SK-N-SH treated with all-trans-retinoic acid at 6 μM for 48 hours (cell line): ENCODE results near the gene FAM43B.

Experiments used
- ARNTL ChIP-seq: fragments of 450-650 bp; formaldehyde crosslinking; IDR thresholded peaks from 2 replicates; pipeline ENCODE4 v1.5.0; 2020; ENCODE audit warnings: low read depth, mild to moderate bottlenecking, moderate library complexity, borderline replicate concordance
- RARB ChIP-seq: fragments of 250-450 bp; sonication (Bioruptor Pico); IDR thresholded peaks from 2 replicates; pipeline ENCODE4 v1.8.0; 2021; ENCODE audit warnings: mild to moderate bottlenecking, moderate library complexity
- TCF4 ChIP-seq: fragments of 250-450 bp; sonication (Bioruptor Pico); IDR thresholded peaks from 2 replicates; pipeline ENCODE4 v1.8.0; 2021; ENCODE audit warnings: mild to moderate bottlenecking, moderate library complexity, borderline replicate concordance
- ZFP30 ChIP-seq: fragments of 450-650 bp; formaldehyde crosslinking; IDR thresholded peaks from 2 replicates; pipeline ENCODE4 v1.5.0; 2022; ENCODE audit warnings: mild to moderate bottlenecking, moderate library complexity
- ZNF565 ChIP-seq: fragments of 450-650 bp; formaldehyde crosslinking; conservative IDR thresholded peaks from 2 replicates; pipeline ENCODE4 v1.5.0; 2020; ENCODE audit warnings: low read depth, mild to moderate bottlenecking, moderate library complexity
- ZNF70 ChIP-seq: fragments of 450-650 bp; formaldehyde crosslinking; IDR thresholded peaks from 2 replicates; pipeline ENCODE4 v1.5.0; 2020; ENCODE audit warnings: mild to moderate bottlenecking, moderate library complexity
- ZNF8 ChIP-seq: fragments of 450-650 bp; formaldehyde crosslinking; IDR thresholded peaks from 2 replicates; pipeline ENCODE4 v1.5.0; 2020; ENCODE audit warnings: mild to moderate bottlenecking, moderate library complexity
- TF ChIP-seq, protein P1 (sequence below): fragments of 250-450 bp; sonication (Bioruptor Pico); IDR thresholded peaks from 2 replicates; pipeline ENCODE4 v1.5.1; 2021; ENCODE audit warnings: mild to moderate bottlenecking, moderate library complexity
- TF ChIP-seq, protein P2 (sequence below): fragments of 250-450 bp; sonication (Bioruptor Pico); IDR thresholded peaks from 2 replicates; pipeline ENCODE4 v1.5.1; 2020; ENCODE audit warnings: low read depth, mild to moderate bottlenecking, moderate library complexity
- TF ChIP-seq, protein P3 (sequence below): fragments of 250-450 bp; sonication (Bioruptor Pico); IDR thresholded peaks from 2 replicates; pipeline ENCODE4 v1.8.0; 2020; ENCODE audit warnings: mild to moderate bottlenecking, moderate library complexity, borderline replicate concordance

DNA sequence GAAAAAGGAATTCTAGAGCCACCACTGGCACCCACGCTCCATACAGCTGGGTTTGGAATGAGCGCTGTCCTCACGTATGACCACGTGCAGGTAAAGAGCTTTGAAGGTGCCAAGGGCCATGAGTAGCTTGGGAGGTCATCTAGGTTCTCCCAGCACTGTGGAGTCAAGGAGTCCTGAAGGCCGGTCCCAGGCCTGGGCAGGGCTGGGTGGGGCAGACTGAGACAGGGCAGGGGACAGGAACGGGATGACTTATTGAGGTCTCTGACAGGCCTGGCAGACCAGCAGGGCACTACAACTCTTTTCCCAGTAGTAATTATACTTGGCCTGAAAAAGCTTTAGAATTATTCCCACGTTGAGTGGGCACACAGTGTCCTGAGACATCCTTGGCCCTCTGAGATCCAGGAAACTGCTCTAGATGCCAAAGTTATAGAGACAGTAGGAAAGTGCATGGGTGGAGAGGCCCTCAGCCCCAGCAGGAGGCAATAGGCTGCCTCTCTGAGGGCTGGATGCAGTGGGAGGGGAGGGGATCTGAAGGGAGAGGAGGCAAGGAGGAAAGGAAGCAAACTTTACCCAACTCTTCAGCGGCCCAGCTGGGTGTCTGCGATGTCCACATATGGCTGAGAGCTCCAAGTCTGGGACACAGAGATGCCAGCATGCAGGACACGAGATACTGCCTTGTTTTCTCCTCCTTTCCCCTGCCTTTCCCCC lies 34.7 kb downstream of the FAM43B start:
- TF ChIP-seq, protein P1, sequence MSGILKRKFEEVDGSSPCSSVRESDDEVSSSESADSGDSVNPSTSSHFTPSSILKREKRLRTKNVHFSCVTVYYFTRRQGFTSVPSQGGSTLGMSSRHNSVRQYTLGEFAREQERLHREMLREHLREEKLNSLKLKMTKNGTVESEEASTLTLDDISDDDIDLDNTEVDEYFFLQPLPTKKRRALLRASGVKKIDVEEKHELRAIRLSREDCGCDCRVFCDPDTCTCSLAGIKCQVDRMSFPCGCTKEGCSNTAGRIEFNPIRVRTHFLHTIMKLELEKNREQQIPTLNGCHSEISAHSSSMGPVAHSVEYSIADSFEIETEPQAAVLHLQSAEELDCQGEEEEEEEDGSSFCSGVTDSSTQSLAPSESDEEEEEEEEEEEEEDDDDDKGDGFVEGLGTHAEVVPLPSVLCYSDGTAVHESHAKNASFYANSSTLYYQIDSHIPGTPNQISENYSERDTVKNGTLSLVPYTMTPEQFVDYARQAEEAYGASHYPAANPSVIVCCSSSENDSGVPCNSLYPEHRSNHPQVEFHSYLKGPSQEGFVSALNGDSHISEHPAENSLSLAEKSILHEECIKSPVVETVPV (CRISPR knock-in tag): no peak
- TF ChIP-seq ZNF565 (CRISPR knock-in tag) (no peak), ZNF70 (CRISPR knock-in tag) (no peak), ARNTL (CRISPR knock-in tag) (no peak), RARB (CRISPR knock-in tag) (no peak), TCF4 (no peak), ZFP30 (no peak), ZNF8 (CRISPR knock-in tag) (no peak)
- TF ChIP-seq, protein P2, sequence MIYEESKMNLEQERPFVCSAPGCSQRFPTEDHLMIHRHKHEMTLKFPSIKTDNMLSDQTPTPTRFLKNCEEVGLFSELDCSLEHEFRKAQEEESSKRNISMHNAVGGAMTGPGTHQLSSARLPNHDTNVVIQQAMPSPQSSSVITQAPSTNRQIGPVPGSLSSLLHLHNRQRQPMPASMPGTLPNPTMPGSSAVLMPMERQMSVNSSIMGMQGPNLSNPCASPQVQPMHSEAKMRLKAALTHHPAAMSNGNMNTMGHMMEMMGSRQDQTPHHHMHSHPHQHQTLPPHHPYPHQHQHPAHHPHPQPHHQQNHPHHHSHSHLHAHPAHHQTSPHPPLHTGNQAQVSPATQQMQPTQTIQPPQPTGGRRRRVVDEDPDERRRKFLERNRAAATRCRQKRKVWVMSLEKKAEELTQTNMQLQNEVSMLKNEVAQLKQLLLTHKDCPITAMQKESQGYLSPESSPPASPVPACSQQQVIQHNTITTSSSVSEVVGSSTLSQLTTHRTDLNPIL (CRISPR knock-in tag): no peak
- TF ChIP-seq, protein P3, sequence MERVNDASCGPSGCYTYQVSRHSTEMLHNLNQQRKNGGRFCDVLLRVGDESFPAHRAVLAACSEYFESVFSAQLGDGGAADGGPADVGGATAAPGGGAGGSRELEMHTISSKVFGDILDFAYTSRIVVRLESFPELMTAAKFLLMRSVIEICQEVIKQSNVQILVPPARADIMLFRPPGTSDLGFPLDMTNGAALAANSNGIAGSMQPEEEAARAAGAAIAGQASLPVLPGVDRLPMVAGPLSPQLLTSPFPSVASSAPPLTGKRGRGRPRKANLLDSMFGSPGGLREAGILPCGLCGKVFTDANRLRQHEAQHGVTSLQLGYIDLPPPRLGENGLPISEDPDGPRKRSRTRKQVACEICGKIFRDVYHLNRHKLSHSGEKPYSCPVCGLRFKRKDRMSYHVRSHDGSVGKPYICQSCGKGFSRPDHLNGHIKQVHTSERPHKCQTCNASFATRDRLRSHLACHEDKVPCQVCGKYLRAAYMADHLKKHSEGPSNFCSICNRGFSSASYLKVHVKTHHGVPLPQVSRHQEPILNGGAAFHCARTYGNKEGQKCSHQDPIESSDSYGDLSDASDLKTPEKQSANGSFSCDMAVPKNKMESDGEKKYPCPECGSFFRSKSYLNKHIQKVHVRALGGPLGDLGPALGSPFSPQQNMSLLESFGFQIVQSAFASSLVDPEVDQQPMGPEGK: no peak
